Endodermal cell (in vitro differentiated cells): ENCODE results near the gene CGREF1. TPM values are rescaled to one million over a fixed set of nuclear protein-coding genes. Genes with fewer than 3 reads are reported as not detected.

ENCODE experiments used
- DNase-seq: peaks from one replicate; pipeline ENCODE4 v3.0.0-alpha.2; 2017
- H3K27ac ChIP-seq: 2 replicates; pipeline ENCODE4 v1.5.1; 2013; ENCODE audit warnings: mild to moderate bottlenecking, low read depth, low read length, moderate library complexity
- H3K27me3 ChIP-seq: 2 replicates; pipeline ENCODE4 v1.6.1; 2013; ENCODE audit warnings: mild to moderate bottlenecking, low read length, moderate library complexity; ENCODE audit not compliant: insufficient read depth, control insufficient read depth, poor library complexity, severe bottlenecking
- H3K36me3 ChIP-seq: 2 replicates; pipeline ENCODE4 v1.7.0; 2013; ENCODE audit warnings: mild to moderate bottlenecking, low read length, moderate library complexity; ENCODE audit not compliant: control insufficient read depth, insufficient read depth
- H3K4me1 ChIP-seq: one replicate; pipeline ENCODE4 v1.7.0; 2013; ENCODE audit warnings: low read length; ENCODE audit not compliant: control insufficient read depth, insufficient read depth
- H3K4me3 ChIP-seq: 2 replicates; pipeline ENCODE4 v1.5.1; 2013; ENCODE audit warnings: mild to moderate bottlenecking, low read length, moderate library complexity
- H3K9ac ChIP-seq: 2 replicates; pipeline ENCODE4 v1.6.1; 2013; ENCODE audit warnings: mild to moderate bottlenecking, low read length, moderate library complexity; ENCODE audit not compliant: poor library complexity, severe bottlenecking; ENCODE audit errors: extremely low read depth
- H3K9me3 ChIP-seq: 2 replicates; pipeline ENCODE4 v1.6.1; 2013; ENCODE audit warnings: mild to moderate bottlenecking, low read length, moderate library complexity; ENCODE audit not compliant: control insufficient read depth
- H3K27ac Mint-ChIP-seq: 2 replicates; pipeline ENCODE4 v1.8.0; 2020; ENCODE audit warnings: mixed read lengths
- H3K27me3 Mint-ChIP-seq: 2 replicates; pipeline ENCODE4 v1.8.0; 2021; ENCODE audit warnings: mild to moderate bottlenecking, mixed read lengths; ENCODE audit not compliant: insufficient read depth
- H3K36me3 Mint-ChIP-seq: 2 replicates; pipeline ENCODE4 v1.8.0; 2020; ENCODE audit warnings: low read depth, mixed read lengths
- H3K4me1 Mint-ChIP-seq: 2 replicates; pipeline ENCODE4 v1.8.0; 2020; ENCODE audit warnings: mixed read lengths
- H3K4me3 Mint-ChIP-seq: 2 replicates; pipeline ENCODE4 v1.8.0; 2020; ENCODE audit warnings: mild to moderate bottlenecking, moderate library complexity, mixed read lengths
- H3K9me3 Mint-ChIP-seq: 2 replicates; pipeline ENCODE4 v1.8.0; 2020; ENCODE audit warnings: mild to moderate bottlenecking, mixed read lengths
- CTCF ChIP-seq: fragments of 200-600 bp; sonication (generic); conservative IDR thresholded peaks from 2 replicates; pipeline ENCODE4 v1.5.0; 2021; ENCODE audit warnings: antibody characterized with exemption, mild to moderate bottlenecking
- WGBS, 2 experiments: methylation state at CpG; one replicate each; pipeline versions ENCODE4 v1.1.5 to v1.1.7; 2013; ENCODE audit warnings: missing lambda C conversion rate in 2 of 2, mixed read lengths in 1 of 2; ENCODE audit not compliant: insufficient coverage in 1 of 2, insufficient read length in 1 of 2; 5-methylcytosine and 5-hydroxymethylcytosine counted together
- total RNA-seq, 2 donors: library from RNA; stranded (reverse); fragmentation: NEBNext Ultra II Directional in 1 of 2; extraction: Animal tissue kit (Norgen Biotek cat#: 25700) in 1 of 2; gene quantifications; 2 replicates in 1 of 2; 3 replicates in 1 of 2; pipeline ENCODE4 v1.2.1, GENCODE V29; 2021

The CGREF1 gene
- total RNA-seq, 2 donors from 2014 or later: 0.20 to 0.33 TPM

- Histone ChIP-seq H3K4me1 (no peaks in the 10 kb centered on the region), H3K27me3 (peaks cover 6% of the 10 kb centered on the region), H3K27ac (no peak overlapping the region), H3K4me3 (no peak overlapping the region), H3K36me3 (no peaks in the 10 kb centered on the region), H3K9ac (no peak overlapping the region), H3K9me3 (no peaks in the 10 kb centered on the region)
- 91 to 93% methylated on average over 2 of the region's 2 CpGs for WGBS, 2 experiments
- no peak for DNase-seq
- H3K27me3 Mint-ChIP-seq: peaks cover 14% of the 10 kb centered on the region
- no peak overlapping the region for H3K27ac Mint-ChIP-seq
- TF ChIP-seq CTCF: no peak
- H3K4me3 Mint-ChIP-seq: no peak overlapping the region
- no peaks in the 10 kb centered on the region for H3K36me3 Mint-ChIP-seq
- H3K9me3 Mint-ChIP-seq: no peaks in the 10 kb centered on the region
- no peaks in the 10 kb centered on the region for H3K4me1 Mint-ChIP-seq
These were observed 26.8 kb upstream of the CGREF1 start for GRCh38 chr2:27145682-27146081.

- Mint-ChIP-seq H3K27ac (no peak overlapping the region), H3K36me3 (no peaks in the 10 kb centered on the region), H3K27me3 (peaks cover 23% of the 10 kb centered on the region), H3K4me1 (no peaks in the 10 kb centered on the region), H3K9me3 (no peaks in the 10 kb centered on the region), H3K4me3 (no peak overlapping the region)
- no peak for DNase-seq
- Histone ChIP-seq H3K9ac (no peak overlapping the region), H3K4me3 (no peak overlapping the region), H3K9me3 (no peaks in the 10 kb centered on the region), H3K27me3 (peaks cover 6% of the 10 kb centered on the region), H3K27ac (no peak overlapping the region), H3K4me1 (no peaks in the 10 kb centered on the region), H3K36me3 (no peaks in the 10 kb centered on the region)
- no peak for TF ChIP-seq CTCF
- WGBS, 2 experiments: 86% methylated on average over 1 of the region's 1 CpG
These were observed 24.4 kb upstream of the CGREF1 start for GRCh38 chr2:27143285-27143684.

GRCh38 chr2:27139310-27139709, 20.4 kb upstream of the CGREF1 start, which contains the start of gene PRR30:
PRR30 (minus strand) TSS chr2:27139410; CDS start chr2:27138329, 1,081 bp downstream.
- Histone ChIP-seq H3K4me3 (no peak within 1 kb of the TSS), H3K27me3 (peaks cover 6% of the 10 kb centered on the region), H3K9me3 (no peaks in the 10 kb centered on the region), H3K27ac (no peak within 1 kb of the TSS), H3K36me3 (no peaks in the 10 kb centered on the region), H3K9ac (no peak within 1 kb of the TSS), H3K4me1 (no peaks in the 10 kb centered on the region)
- H3K4me3 Mint-ChIP-seq: no peak within 1 kb of the TSS
- no peaks in the 10 kb centered on the region for H3K4me1 Mint-ChIP-seq
- 91 to 92% methylated on average over 4 of the region's 4 CpGs for WGBS, 2 experiments
- TF ChIP-seq CTCF: no peak
- H3K27ac Mint-ChIP-seq: no peak within 1 kb of the TSS
- peaks cover 25% of the 10 kb centered on the region for H3K27me3 Mint-ChIP-seq
- DNase-seq: no peak
- no peaks in the 10 kb centered on the region for H3K36me3 Mint-ChIP-seq
- H3K9me3 Mint-ChIP-seq: no peaks in the 10 kb centered on the region
